Measurements from ENCODE around the gene RPIA. TPM values are rescaled to one million over a fixed set of nuclear protein-coding genes. Genes with fewer than 3 reads are reported as not detected.

The RPIA gene
- total and polyA plus RNA-seq, 2 of the 4 experiments (the other 2 are of a cell fraction) = 4.1 to 8.6 TPM

DNA sequence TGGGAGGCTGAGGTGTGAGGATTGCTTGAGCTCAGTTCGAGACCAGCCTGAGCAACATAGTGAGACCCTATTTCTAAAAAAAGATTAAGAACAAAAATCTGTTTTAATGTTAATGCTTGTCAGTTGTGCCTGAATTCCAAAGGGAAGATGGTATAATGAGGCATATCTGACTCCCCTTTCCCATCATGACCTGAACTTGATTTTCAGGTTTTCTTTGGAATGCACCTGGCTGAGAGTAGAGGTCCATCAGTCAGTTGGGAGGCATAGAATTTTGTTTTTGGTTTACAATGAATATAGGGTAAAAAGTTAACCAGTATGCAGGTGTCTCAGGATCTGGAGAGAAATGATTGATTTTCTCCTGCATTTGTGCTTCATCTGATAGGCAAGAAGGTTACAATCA lies 20.4 kb downstream of the RPIA start:
- ChIA-PET POLR2A (ENCODE audit: unreplicated experiment) (no interaction called here), CTCF (no interaction called here)
- H2AK9ac ChIP-seq (replicated peaks; ENCODE audit: low read depth, low read length, poor library complexity) = no peak overlapping the region
- H4K8ac ChIP-seq (ENCODE audit: low read depth in 2 of 2, low read length in 2 of 2) = no peak overlapping the region
- no peak overlapping the region for H3K4me3 ChIP-seq (ENCODE audit: insufficient read depth, low read depth, low read length)
- in situ Hi-C loops (cut with MboI; ENCODE audit: low sequenced_read_pairs) (no loop called here), intact Hi-C loops (cut with micrococcal nuclease) (no loop called here), dilution Hi-C loops (cut with HindIII; ENCODE audit: low sequenced_read_pairs, unreplicated experiment) (no loop called here)
- H3K23ac ChIP-seq (ENCODE audit: low read depth, low read length) = no peak overlapping the region
- H3K14ac ChIP-seq (replicated peaks; ENCODE audit: low read depth, low read length) = no peak overlapping the region
- no peak overlapping the region for H4K91ac ChIP-seq (ENCODE audit: insufficient read depth, low read depth, low read length)
- H3K9me3 ChIP-seq (ENCODE audit: control insufficient read depth, insufficient read depth, low read length) = no peaks in the 10 kb centered on the region
- no peak overlapping the region for H2BK20ac ChIP-seq (ENCODE audit: low read depth, low read length)
- no peak overlapping the region for H2BK120ac ChIP-seq (ENCODE audit: low read depth, low read length)
- no peak overlapping the region for H4K5ac ChIP-seq (ENCODE audit: low read depth, low read length)
- no peak overlapping the region for H3K18ac ChIP-seq (ENCODE audit: low read depth, low read length)
- ATAC-seq (ENCODE audit: low read depth) (no peak), DNase-seq (no peak)
- no peak overlapping the region for H2AFZ ChIP-seq (replicated peaks; ENCODE audit: low read length, poor library complexity)
- H3K9me1 ChIP-seq (ENCODE audit: insufficient read depth, low read length) = peaks cover 7% of the 10 kb centered on the region; the same call in 1 of the 2 replicates
- H3K4me2 ChIP-seq (ENCODE audit: low read depth, low read length) = no peak overlapping the region
- TF ChIP-seq RFX5 (IDR thresholded peaks at IDR 0.05; ENCODE audit: low read depth, low read length) = no peak
- TF ChIP-seq BHLHE40 (IDR thresholded peaks at IDR 0.05; ENCODE audit: low read depth, low read length) = no peak
- TF ChIP-seq MXI1 (IDR thresholded peaks at IDR 0.05; ENCODE audit: borderline replicate concordance, low read depth, low read length) = no peak
- no peak for TF ChIP-seq POLR2A (IDR thresholded peaks at IDR 0.05; ENCODE audit: low read depth, low read length)
- TF ChIP-seq CEBPB (IDR thresholded peaks at IDR 0.05; ENCODE audit: low read depth, low read length) = no peak
- TF ChIP-seq FOS (IDR thresholded peaks at IDR 0.05; ENCODE audit: low read depth, low read length) = no peak
- TF ChIP-seq, protein P1, sequence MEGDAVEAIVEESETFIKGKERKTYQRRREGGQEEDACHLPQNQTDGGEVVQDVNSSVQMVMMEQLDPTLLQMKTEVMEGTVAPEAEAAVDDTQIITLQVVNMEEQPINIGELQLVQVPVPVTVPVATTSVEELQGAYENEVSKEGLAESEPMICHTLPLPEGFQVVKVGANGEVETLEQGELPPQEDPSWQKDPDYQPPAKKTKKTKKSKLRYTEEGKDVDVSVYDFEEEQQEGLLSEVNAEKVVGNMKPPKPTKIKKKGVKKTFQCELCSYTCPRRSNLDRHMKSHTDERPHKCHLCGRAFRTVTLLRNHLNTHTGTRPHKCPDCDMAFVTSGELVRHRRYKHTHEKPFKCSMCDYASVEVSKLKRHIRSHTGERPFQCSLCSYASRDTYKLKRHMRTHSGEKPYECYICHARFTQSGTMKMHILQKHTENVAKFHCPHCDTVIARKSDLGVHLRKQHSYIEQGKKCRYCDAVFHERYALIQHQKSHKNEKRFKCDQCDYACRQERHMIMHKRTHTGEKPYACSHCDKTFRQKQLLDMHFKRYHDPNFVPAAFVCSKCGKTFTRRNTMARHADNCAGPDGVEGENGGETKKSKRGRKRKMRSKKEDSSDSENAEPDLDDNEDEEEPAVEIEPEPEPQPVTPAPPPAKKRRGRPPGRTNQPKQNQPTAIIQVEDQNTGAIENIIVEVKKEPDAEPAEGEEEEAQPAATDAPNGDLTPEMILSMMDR (conservative IDR thresholded peaks at IDR 0.05; ENCODE audit: low read depth, low read length) = no peak
- no peak for TF ChIP-seq CHD1 (IDR thresholded peaks at IDR 0.05; ENCODE audit: low read depth, low read length)
- TF ChIP-seq, protein P2, sequence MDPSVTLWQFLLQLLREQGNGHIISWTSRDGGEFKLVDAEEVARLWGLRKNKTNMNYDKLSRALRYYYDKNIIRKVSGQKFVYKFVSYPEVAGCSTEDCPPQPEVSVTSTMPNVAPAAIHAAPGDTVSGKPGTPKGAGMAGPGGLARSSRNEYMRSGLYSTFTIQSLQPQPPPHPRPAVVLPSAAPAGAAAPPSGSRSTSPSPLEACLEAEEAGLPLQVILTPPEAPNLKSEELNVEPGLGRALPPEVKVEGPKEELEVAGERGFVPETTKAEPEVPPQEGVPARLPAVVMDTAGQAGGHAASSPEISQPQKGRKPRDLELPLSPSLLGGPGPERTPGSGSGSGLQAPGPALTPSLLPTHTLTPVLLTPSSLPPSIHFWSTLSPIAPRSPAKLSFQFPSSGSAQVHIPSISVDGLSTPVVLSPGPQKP (IDR thresholded peaks at IDR 0.05; ENCODE audit: borderline replicate concordance, low read depth, low read length) = no peak
- no peak for TF ChIP-seq MAFK (IDR thresholded peaks at IDR 0.05; ENCODE audit: low read depth, low read length)
- TF ChIP-seq NFE2L2 (IDR thresholded peaks at IDR 0.05; ENCODE audit: low read depth, low read length) = no peak
- no peak for TF ChIP-seq SMC3 (IDR thresholded peaks at IDR 0.05; ENCODE audit: low read depth, low read length)
- no peaks in the 10 kb centered on the region for H4K20me1 ChIP-seq (ENCODE audit: insufficient read depth, low read length)
- H3K56ac ChIP-seq (ENCODE audit: extremely low read depth, insufficient read depth, low read length) = no peak overlapping the region
- H3K79me1 ChIP-seq (ENCODE audit: low read depth in 1 of 2, low read length in 2 of 2) = peaks cover 4 to 5% of the 10 kb centered on the region in 2 experiments; a peak in 3 of 4 replicates
- H2AK5ac ChIP-seq (ENCODE audit: low read depth, low read length) = no peak overlapping the region
- no peak overlapping the region for H3K27ac ChIP-seq (ENCODE audit: insufficient read depth, low read length)
- no peaks in the 10 kb centered on the region for H3K27me3 ChIP-seq (ENCODE audit: control insufficient read depth, insufficient read depth, low read length)
- WGBS, 2 experiments (ENCODE audit: extremely low coverage in 2 of 2, insufficient read length in 1 of 2) = no CpG with 5 or more reads among the region's 1 CpG
- H2BK15ac ChIP-seq (ENCODE audit: low read depth, low read length) = no peak overlapping the region
- no TSS peak for BruUV-seq (replicated peaks)
- H2BK5ac ChIP-seq (ENCODE audit: low read depth, low read length, poor library complexity, severe bottlenecking) = no peak overlapping the region
- H3K9ac ChIP-seq (ENCODE audit: low read depth, low read length) = no peak overlapping the region
- H3K4me1 ChIP-seq (ENCODE audit: control insufficient read depth, insufficient read depth, low read length) = no peaks in the 10 kb centered on the region; the same call in 1 of the 2 replicates
- no peak overlapping the region for H3K4ac ChIP-seq (ENCODE audit: low read depth, low read length)
- no peaks in the 10 kb centered on the region for H3K36me3 ChIP-seq (ENCODE audit: control insufficient read depth, insufficient read depth, low read length)
